Activated CD4-positive, CD25-positive, alpha-beta regulatory T cell (primary cell): Measurements from ENCODE around the gene SEPTIN8.

ENCODE experiments used
- DNase-seq, 4 experiments: peaks; one replicate each; lab custom pipeline; 2025; lab: John Stamatoyannopoulos, UW

The SEPTIN8 gene

DNA sequence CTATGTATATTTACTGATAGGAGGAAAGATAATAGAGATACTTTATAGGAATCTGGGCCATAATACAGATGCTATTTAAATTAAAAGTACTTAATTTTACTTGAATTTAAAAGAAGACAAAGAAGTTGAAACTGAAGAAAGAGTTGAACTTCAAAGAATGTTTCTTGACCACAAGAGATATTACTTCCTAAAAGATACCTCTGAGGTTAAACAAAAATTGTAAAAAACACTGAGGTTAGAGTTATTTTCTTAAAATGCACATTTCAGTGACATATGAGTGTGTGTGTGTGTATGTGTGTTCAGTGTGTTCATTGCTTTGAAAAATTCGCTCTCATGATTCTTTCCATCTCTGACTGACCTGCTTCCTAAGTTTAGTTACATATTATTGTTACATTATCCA is 3.5 kb upstream of the SEPTIN8 start:
- DNase-seq, result no peak

DNA sequence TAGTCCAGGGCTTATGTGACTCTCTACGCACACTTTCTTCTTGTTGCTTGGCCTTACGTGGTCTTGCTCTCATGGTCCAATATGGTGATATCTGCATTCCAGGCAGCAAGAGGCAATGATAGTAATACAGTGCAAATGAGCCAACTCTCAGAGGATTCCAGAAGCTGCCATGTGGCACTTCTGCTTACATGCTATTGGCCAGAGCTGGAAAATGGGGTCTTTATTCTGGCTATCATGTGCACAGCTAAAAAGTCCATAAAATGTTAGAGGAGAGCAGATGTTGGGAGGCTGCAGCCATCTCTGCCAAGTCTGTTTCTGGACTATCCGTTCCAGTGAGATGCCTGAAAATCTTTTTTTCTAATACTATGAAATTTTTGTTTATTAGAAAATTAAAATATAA is 2.9 kb upstream of the SEPTIN8 start:
- no peak for DNase-seq

DNA sequence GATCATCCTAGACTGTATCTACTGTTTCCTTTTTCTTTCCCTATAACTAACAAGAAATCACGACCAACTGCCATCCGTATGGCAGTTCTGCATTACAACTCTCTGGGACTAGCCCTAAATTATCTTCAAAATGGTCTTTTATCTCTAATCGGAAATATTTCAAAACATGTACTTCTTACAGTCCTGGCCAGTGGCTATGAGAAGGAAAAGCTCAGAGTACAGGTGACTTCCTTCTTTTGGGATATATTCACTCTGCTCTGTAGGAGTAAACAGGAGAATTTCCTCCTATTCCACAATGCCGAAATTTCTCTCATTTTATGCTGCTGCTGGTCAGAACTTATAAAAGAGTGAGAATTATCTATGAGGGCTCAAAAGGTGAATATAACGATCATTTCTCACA is 1.8 kb upstream of the SEPTIN8 start:
- no peak for DNase-seq

DNA sequence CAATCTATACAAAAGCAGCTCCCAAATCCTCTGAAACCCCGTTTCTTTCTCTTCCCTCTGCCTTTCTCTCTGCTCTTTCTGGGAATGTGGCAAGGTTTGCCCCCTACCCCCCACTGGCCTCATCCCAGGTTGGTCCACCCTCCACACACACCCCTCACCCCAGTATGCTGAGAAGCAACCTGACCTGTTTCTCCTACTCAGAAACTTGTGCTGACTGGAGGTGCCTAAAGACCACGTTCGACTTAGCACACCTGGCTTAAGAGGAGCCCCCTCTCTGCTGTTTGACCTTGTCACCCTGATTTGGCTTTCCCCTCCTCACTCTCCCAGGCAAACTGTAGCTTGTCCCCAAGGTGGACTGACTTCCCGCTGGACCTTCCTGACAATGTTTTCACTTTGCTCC is 1.1 kb upstream of the SEPTIN8 start:
- DNase-seq, result no peak

DNA sequence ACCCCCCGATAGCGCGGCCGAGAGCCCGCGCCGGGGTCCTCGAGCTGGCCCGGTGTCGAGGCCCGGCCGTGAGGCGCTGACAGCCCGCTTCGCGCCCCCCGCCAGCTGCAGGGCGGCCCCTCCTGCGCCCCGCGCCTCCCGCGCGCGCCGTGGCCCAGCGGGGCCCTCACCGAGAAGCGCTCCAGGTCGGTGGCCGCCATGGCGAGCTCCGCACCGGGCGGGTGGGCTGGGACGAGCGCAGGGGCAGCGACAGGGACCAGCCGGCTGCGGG is 166 bp downstream of the SEPTIN8 start:
- no peak for DNase-seq

DNA sequence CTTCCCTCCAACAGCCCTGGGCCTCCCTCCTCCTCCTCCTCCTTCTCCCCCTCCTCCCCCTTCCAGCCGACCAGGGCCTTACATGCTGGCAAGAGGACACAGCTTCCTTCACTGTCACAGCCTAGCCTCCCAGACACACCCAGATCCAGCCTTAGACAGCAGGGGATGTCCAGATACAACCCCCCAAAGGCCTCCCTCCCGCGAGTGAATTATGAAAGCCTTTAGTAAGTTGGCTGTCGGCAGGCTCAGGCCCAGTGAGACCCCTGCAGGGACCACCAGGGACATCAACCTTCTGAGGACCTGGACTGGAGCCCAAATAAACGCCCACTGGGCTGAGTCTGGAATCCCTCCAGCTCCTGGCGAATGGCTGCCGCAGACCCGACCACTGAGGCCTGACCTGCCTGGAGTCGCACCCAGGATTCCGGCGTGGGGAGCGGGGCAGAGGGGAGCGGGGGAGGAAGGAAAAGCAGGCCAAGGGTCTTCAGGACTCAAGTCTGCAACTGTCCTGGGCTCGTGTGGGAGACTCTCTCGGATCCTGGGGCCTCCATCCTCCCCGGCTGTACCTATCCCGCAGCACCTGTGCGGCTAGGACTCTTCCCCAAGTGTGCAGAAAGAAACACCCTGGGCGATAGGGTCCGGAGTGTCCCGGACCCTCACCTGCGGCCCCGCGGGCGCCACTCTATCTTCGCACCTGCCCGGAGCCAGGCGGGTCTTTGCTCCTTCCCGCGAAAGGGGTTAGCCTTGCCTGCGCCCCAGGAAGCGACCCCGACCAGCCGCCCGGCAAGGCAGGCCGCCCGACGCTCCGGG is 705 bp downstream of the SEPTIN8 start:
- no peak for DNase-seq

DNA sequence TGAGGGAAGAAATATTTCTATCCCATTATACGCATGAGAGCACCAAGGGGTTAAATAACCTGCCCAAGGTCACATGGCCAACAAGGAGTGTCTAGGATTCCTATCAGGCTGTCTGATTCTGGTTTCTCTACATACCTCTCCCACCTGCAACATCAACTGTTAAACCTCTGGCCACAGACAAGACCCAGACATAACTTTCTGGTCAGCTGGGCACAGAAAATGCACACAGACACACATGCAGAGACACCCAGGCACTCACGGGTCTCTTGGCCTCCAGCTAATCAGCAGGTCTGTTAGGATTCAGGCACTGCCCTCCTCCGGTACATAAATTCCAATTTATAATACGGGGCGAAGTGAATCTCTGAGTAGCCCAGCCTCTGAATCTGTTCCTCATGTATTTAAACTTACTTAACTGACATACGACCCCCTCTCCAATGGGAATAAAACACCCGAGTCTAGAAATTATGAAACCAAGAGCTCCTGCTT is 1.5 kb downstream of the SEPTIN8 start:
- no peak for DNase-seq

DNA sequence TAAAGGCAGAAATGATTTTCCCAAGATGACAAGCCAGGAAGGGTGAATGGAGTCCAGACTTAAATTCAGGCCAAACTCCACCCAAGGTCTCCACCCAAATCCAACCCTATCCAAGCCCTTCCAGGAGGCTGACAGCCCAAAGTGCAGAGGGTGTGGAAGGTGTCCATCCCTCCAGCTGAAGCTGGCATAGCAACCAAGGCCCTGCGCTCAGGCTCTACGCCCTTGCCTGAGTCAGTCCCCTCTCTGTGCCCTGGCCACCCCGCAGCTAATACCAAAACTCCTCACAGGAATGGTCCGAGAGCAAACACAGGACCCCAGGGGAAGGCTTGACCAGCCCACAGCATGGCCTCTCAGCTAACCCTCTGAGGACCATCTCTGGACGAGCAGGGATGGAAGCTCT is 2.1 kb downstream of the SEPTIN8 start:
- no peak for DNase-seq

DNA sequence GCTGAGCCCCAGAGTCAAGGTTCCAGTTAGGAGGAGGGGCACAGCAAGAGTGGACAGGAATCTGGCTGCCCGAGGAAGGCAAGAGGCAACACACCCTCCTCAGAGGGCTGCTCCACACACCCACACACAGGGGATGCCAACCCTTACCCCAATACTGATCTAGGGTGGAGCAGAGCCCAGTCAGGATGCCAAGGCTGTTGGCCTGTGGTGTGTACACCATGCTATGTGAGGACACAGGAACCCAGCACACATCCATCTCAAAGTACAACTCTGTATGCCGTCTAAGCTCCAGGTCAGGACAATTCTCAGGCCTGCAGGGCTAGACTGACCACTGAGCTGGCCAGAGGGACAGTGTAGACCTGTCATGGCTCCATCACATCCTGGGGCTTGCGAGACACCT is 2.6 kb downstream of the SEPTIN8 start:
- no peak for DNase-seq

DNA sequence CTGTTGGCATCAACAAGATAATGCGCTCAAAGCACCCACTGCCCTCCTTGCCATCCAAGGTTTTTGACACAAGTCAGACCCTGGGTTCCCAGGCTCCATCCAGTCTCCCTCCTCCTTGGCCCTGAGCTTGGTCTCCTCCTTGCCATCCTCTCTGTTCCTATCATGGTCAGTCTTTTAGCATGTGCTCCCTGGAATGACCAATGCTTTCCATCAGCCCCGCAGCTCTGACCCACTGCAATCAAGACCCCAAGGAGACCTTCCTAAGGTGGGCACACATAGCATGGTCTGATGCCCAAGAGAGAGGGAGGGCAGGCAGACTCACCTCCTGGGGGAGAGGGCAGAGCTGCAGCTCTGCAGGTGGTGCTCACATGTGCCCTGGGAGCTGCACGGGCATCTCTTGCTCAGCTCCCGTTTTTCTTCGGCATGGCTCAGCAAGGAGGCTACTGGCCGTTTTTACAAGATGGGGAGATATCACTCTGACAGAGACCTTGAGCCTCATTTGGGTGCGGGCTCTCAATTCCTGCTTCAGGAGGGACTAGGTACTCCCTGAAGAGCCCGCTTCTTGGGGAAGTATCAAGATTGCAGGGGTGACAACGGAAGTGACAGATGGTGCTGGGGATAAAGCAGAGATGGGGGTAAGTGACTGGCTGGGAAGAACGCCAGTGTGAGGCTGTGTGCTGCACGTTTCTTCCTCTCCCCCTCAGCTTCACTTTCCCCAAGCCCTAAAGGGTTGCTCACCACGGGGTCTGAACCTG is 3.3 kb downstream of the SEPTIN8 start:
- no peak for DNase-seq

DNA sequence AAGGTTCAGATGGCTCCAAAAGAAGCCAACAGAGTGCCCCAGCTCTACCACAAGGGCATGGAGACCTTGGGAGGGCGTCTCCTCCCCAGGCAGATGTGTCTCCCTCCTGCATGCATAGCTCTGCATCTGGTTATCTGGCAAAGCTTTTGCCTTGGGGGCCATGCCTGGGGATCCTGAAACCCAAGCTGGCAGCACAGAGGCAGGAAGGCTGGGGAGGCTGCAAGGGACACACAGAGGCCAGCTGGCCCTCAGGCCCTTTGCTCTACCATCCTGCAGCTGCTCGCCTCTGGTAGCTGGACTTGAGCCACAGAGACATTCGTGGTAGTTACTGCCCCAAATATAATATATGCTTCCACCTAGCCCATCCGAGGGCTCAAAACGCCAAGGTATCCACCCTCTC is 3.9 kb downstream of the SEPTIN8 start:
- no peak for DNase-seq

DNA sequence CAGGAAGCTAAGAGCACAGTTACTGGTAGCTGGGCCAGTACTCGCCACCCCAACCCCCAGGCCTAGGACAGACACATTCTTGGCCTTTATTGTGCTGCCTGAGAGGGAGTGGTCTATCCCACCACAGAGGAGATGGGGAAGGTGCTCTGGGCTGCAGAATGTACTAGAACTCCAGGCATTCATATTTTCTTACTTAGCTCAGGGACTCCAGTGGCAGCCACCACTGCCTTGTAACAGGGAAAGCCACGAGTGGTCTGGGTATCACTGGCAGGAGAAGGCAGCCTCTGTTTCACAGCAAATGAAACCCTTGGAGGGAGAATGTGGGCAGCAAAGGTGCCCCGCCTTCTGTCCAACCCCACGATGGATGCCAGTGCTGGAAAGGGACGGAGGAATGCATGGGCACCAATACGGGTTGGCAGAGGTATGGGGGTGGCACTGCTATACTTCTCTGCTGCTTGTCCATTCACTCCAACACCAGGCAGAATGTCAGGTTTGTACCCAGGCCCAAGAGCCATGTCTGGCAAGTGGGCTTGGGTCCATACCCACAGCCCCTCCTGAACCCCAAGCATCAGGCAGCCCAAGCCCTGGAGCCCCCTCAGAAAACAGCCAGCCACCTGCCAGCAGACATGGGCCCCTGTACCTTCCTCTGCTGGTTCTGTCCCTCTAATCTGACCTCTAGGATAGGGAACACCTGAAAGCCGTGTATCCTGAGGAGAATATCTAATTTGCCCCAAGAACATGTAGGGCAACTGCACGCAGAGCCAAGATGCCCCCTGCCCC is 4.6 kb downstream of the SEPTIN8 start:
- DNase-seq, result no peak

DNA sequence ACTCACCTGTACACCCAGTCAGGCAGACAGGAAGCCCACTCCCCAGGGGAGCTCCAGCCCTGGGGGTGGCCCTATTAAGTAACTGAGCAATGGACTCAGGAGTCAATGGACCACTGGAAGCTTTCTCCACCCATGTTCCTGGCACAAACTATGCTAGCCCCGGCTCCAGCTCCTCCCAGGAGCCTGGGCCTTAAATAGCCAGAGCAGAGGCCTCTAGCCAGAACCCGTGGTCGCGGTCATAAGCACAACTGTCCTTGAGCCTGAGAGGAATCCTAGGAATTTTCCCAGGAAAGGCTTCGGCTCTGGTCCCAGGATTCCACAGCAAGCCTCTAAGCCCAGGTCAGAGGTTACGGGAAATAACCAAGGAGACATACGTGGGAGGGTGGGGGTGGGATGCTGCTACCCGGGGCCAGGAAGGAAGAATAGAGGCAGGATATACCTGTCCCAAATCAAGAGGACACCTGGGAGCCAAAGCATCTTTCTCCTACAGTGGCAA is 5.5 kb downstream of the SEPTIN8 start:
- DNase-seq, result no peak

DNA sequence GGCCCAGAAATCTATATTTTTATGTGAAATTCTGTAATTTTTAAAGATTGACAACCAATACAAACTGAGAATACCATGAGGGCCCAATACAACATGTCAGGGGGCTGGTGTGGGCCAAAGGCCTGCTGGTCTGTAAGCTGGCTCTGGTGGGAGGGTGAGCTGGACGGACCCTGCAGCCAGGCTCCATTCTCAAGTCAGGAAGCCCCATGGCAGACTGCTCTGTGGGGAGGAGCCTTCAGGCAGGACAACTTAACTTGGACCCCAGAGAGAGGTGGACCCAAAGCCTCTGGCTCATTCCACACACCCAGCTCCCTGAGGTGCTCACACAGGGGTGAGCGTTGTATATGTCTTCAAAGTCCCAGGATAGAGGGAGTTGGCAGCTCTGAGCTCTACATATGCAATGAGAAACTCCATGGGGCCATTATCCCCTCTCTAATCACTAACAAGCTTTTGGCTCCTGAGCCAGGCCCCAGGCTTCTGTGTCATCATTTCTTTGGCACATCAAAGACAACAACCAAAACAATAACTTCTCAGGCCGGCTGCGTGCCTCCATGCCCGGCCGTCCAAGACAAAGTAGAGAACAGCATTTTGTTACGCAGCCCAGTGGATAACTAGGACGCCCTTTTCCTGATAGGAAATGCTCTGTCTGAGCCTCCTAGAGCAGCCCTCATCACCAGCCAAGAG is 6.4 kb downstream of the SEPTIN8 start:
- no peak for DNase-seq

DNA sequence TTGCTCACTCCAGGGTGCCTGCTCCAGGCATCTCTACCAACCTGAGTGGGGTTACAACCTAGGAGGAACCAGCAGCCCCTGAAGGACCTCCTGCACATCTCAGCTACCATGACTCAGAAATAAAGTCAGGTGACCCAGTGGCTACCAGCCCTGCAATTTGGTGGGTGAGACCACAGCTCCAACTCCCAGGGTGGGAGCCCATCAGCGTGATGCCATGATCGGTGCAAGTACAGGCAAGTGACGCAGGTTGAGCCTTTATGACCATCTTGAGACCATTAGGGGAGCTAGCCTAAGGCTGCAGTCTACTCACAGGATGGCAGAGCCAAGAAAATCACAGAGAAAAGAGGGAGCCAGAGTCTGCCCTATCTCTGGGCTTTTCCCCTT is 8.6 kb downstream of the SEPTIN8 start:
- no peak for DNase-seq

DNA sequence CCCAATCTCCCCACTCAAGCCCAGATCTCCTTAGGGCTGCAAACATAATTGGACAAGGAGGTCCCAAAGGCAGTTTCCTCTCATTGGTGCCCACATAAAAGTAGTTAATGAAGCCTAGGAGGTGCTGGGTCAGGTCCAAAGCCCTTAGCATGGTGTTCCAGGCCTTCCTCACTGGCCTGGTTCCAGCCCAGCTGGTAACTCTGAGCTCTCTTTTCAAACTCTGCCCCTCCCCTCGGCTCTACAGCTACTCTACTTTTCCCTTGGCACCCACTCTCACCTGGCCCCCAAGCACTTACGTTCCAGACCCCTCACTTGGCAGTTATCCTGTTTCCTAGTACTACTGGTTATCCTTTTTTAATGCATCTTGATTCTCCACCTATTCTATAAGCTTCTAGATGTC is 9.9 kb downstream of the SEPTIN8 start:
- DNase-seq, result no peak

DNA sequence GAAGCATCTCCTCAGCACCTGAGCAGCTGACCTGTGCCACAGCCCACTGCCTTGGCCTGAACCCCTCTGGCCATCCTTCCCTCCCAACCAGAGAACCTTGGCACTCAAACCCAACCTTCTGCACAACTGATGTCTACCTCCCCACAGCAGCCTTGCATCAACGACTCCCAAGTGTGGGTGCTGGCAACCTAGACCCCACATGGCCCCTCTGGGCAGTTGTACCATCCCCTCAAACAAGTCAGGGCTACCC is 10.3 kb downstream of the SEPTIN8 start:
- DNase-seq, result no peak

DNA sequence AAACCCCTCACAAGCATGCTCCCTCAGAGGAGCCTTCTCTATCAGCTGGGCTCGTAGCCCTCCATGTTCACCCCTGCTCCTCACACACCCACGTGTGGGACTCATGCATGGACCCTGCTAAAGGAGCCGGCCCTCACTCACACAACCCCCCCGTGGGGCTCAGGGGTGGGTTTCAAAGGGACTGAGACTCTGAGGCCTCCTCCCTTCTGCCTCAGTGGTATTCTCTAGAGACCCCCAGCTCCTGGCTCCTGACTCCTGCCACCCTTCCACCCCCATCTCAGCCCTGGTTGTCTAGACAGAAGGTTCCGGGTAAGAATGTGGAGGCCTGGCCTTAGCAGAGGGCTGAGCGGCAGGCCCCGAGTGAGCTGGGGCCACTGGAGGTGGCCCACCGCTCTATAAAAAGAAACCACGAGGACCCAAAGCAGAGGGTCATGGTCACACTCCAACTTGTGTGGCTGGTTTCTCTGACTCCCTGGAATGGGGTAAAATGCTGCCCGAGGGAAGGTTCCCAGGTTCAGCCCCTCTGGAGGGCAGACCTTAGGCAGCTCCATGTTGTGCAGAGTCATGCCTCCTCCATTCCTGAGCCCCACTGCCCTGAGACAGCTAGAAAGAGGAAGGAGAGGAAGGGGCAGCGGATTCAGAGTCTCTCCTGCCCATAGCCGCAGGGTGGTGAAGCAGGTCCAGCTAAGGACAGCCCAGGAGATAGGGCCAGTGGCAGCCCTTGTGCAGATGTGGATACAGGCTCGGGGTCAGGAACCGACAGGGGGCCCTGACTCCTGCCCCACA is 10.8 kb downstream of the SEPTIN8 start:
- no peak for DNase-seq

DNA sequence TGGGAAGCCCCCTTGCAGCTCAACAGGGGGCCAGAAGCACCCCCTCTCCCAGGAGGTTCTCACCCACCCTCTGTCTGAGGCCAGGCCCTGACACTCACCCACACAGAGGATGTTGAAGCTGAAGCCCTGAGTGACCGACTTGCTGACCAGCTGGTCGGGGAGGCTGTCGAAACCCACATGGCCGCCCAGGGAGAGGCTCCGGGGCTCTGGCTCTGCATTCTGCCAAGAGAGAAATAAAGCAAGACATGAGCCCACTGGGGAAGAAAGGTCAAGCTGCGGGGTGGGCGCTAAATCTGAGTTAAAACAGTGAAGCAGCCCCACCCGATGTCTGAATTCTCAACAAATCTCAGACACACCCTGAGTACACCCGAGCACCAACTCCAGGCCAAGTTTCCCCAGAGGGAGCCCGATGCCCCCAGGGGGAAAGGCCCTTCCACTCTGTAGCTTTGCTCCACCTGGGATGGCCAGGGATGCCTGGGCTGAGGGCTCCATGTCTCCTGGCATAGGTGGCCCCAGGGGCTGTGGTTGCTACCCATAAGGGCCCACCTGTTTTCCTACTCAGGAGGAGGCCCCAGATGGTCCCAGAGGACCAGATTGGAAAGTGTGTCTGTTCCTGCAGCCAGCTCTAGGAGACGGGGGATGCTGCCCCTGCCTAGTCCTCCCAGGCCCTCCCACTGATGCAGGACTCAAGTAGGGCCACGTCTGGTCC is 11.6 kb downstream of the SEPTIN8 start:
- no peak for DNase-seq

DNA sequence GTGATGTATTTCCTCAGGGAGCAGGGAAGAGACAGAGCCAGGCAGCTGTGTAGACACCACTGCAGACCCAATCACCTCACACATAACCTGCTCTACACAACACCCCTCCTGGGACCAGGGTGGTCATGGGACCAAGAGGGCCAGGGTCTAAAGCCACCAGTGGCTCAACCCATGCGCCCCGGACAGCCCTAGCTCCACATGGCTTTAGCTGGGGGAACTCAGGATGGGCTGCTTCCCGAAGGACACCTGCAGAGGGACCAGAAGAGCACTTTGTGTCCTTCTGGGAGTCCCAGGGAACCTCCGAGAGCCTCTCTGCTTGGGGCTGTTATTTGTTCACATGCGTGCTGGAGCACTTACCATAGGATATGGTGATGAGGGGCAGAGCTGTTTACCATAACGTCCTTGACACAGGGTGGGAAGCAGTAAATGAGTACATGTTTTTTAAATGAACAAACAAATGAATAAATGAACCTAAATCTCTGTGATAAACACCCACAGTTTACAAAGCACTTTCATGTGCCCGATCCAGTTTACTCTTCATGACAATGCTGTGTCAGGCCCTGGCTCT is 12.3 kb downstream of the SEPTIN8 start:
- DNase-seq, result no peak

DNA sequence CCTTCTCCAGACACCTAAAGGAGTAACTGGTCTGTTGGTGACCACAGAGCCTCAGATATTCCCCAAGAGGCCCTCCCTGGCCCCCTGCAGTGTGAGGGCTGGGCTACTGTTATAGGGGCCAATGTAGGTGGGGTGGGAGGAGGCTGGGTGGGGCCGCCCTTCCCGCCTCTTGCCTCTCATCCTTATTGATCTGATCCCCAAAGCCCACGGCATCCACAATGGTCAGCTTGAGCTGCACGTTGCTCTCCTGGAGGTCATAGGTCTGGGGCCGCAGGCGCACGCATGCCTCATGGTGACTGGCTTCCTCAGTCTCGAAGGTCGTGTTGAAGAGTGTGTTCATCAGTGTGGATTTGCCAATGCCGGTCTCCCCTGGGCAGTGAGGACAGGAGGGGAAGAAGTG is 13.0 kb downstream of the SEPTIN8 start:
- no peak for DNase-seq
